ENCODE measurements around the gene LRP1B.

The LRP1B gene

GRCh38 chr2:141015341-141016047 is 1115.3 kb downstream of the LRP1B start:
- Histone ChIP-seq H3K4me1 (ENCODE audit: control insufficient read depth, low read length) (no peaks in the 10 kb centered on the region), H3K4me2 (ENCODE audit: low read length) (no peak overlapping the region), H3F3A (ENCODE audit: control insufficient read depth, insufficient read depth) (no peaks in the 10 kb centered on the region), H4K20me1 (ENCODE audit: control insufficient read depth, insufficient read depth, low read depth, low read length) (no peaks in the 10 kb centered on the region), H3K9me3 (ENCODE audit: control insufficient read depth, insufficient read depth, low read length) (no peaks in the 10 kb centered on the region), H3K27ac (ENCODE audit: low read depth, low read length) (no peak overlapping the region), H3K9me2 (replicated peaks; ENCODE audit: control insufficient read depth, low read length) (no peaks in the 10 kb centered on the region), H3K36me3 (ENCODE audit: control insufficient read depth, low read length) (no peaks in the 10 kb centered on the region), H3K79me2 (ENCODE audit: control insufficient read depth, low read length) (no peaks in the 10 kb centered on the region), H3K4me3 (ENCODE audit: low read length) (no peak overlapping the region), H3K27me3 (ENCODE audit: control insufficient read depth, low read length) (no peaks in the 10 kb centered on the region)
- TF ChIP-seq EZH2phosphoT487 (IDR thresholded peaks at IDR 0.05; ENCODE audit: borderline replicate concordance, low read length) (no peak), CTCF (IDR thresholded peaks at IDR 0.05; ENCODE audit: low read depth, low read length, poor library complexity, severe bottlenecking) (no peak)

GRCh38 chr2:141003967-141004657 is 1126.7 kb downstream of the LRP1B start:
- H3K27ac ChIP-seq (ENCODE audit: low read depth, low read length): no peak overlapping the region
- no peaks in the 10 kb centered on the region for H3F3A ChIP-seq (ENCODE audit: control insufficient read depth, insufficient read depth)
- H3K4me2 ChIP-seq (ENCODE audit: low read length): no peak overlapping the region
- no peaks in the 10 kb centered on the region for H3K27me3 ChIP-seq (ENCODE audit: control insufficient read depth, low read length)
- H3K36me3 ChIP-seq (ENCODE audit: control insufficient read depth, low read length): no peaks in the 10 kb centered on the region
- no peaks in the 10 kb centered on the region for H3K9me3 ChIP-seq (ENCODE audit: control insufficient read depth, insufficient read depth, low read length)
- H3K79me2 ChIP-seq (ENCODE audit: control insufficient read depth, low read length): no peaks in the 10 kb centered on the region
- H4K20me1 ChIP-seq (ENCODE audit: control insufficient read depth, insufficient read depth, low read depth, low read length): no peaks in the 10 kb centered on the region
- no peaks in the 10 kb centered on the region for H3K4me1 ChIP-seq (ENCODE audit: control insufficient read depth, low read length)
- H3K4me3 ChIP-seq (ENCODE audit: low read length): no peak overlapping the region
- no peaks in the 10 kb centered on the region for H3K9me2 ChIP-seq (replicated peaks; ENCODE audit: control insufficient read depth, low read length)
- TF ChIP-seq EZH2phosphoT487 (IDR thresholded peaks at IDR 0.05; ENCODE audit: borderline replicate concordance, low read length) (no peak), CTCF (IDR thresholded peaks at IDR 0.05; ENCODE audit: low read depth, low read length, poor library complexity, severe bottlenecking) (no peak)

- H3F3A ChIP-seq (ENCODE audit: control insufficient read depth, insufficient read depth): no peaks in the 10 kb centered on the region
- H3K79me2 ChIP-seq (ENCODE audit: control insufficient read depth, low read length): no peaks in the 10 kb centered on the region
- no peaks in the 10 kb centered on the region for H3K9me2 ChIP-seq (replicated peaks; ENCODE audit: control insufficient read depth, low read length)
- TF ChIP-seq EZH2phosphoT487 (IDR thresholded peaks at IDR 0.05; ENCODE audit: borderline replicate concordance, low read length) (no peak), CTCF (IDR thresholded peaks at IDR 0.05; ENCODE audit: low read depth, low read length, poor library complexity, severe bottlenecking) (no peak)
- H3K4me3 ChIP-seq (ENCODE audit: low read length): no peak overlapping the region
- H3K4me2 ChIP-seq (ENCODE audit: low read length): no peak overlapping the region
- H3K27ac ChIP-seq (ENCODE audit: low read depth, low read length): no peak overlapping the region
- H4K20me1 ChIP-seq (ENCODE audit: control insufficient read depth, insufficient read depth, low read depth, low read length): no peaks in the 10 kb centered on the region
- no peaks in the 10 kb centered on the region for H3K9me3 ChIP-seq (ENCODE audit: control insufficient read depth, insufficient read depth, low read length)
- H3K27me3 ChIP-seq (ENCODE audit: control insufficient read depth, low read length): no peaks in the 10 kb centered on the region
- no peaks in the 10 kb centered on the region for H3K36me3 ChIP-seq (ENCODE audit: control insufficient read depth, low read length)
- H3K4me1 ChIP-seq (ENCODE audit: control insufficient read depth, low read length): no peaks in the 10 kb centered on the region
Observed at GRCh38 chr2:141001750-141002149, 1129.1 kb downstream of the LRP1B start.
